HepG2 (cell line): ENCODE measurements around the gene TUBG1. TPM values are rescaled to one million over a fixed set of nuclear protein-coding genes. Genes with fewer than 3 reads are reported as not detected.

Experiments used
- CREB1 ChIP-seq, 2 experiments: fragments of 450-650 bp in 1 of 2; IDR thresholded peaks; 2 replicates each; pipeline ENCODE4 v1.6.1; 2016 to 2017; ENCODE audit warnings: control low read depth in 1 of 2, mild to moderate bottlenecking in 1 of 2, missing compliant biosample characterization in 1 of 2, missing genetic modification characterization in 1 of 2
- CREM ChIP-seq, 2 experiments: sonication (generic) in 1 of 2; formaldehyde crosslinking in 1 of 2; IDR thresholded peaks; 2 replicates each; pipeline versions ENCODE4 v1.4.0 to v1.6.1; 2016 to 2020; ENCODE audit warnings: antibody characterized with exemption in 1 of 2, mild to moderate bottlenecking in 1 of 2, missing genetic modification reagents in 1 of 2
- KAT8 ChIP-seq: IDR thresholded peaks from 2 replicates; pipeline ENCODE4 v1.6.1; 2016; ENCODE audit warnings: missing genetic modification reagents, missing compliant biosample characterization
- MEF2D ChIP-seq: sonication (generic); formaldehyde crosslinking; IDR thresholded peaks from 2 replicates; pipeline ENCODE4 v1.5.1; 2020; ENCODE audit warnings: mild to moderate bottlenecking, missing genetic modification reagents
- NR2F6 ChIP-seq, 2 experiments: IDR thresholded peaks; 2 replicates each; pipeline ENCODE4 v1.6.1; 2016; ENCODE audit warnings: antibody characterized with exemption in 1 of 2, mild to moderate bottlenecking in 1 of 2
- NR3C1 ChIP-seq: sonication (generic); formaldehyde crosslinking; IDR thresholded peaks from 2 replicates; pipeline ENCODE4 v1.4.0; 2020; ENCODE audit warnings: missing genetic modification reagents
- SMAD1 ChIP-seq: sonication (generic); formaldehyde crosslinking; IDR thresholded peaks from 2 replicates; pipeline ENCODE4 v1.4.0; 2020; ENCODE audit warnings: missing genetic modification reagents, low read depth, mild to moderate bottlenecking, borderline replicate concordance
- THRA ChIP-seq: sonication (generic); formaldehyde crosslinking; IDR thresholded peaks from 2 replicates; pipeline ENCODE4 v1.4.0; 2020; ENCODE audit warnings: missing genetic modification reagents, borderline replicate concordance
- ZFP36L2 ChIP-seq: sonication (generic); formaldehyde crosslinking; IDR thresholded peaks from 2 replicates; pipeline ENCODE4 v1.4.0; 2020; ENCODE audit warnings: missing genetic modification reagents
- ZNF136 ChIP-seq: sonication (generic); formaldehyde crosslinking; IDR thresholded peaks from 2 replicates; pipeline ENCODE4 v1.8.1; 2022; ENCODE audit warnings: low read depth, mild to moderate bottlenecking, moderate library complexity, missing genetic modification reagents
- polyA plus RNA-seq, 8 experiments: library from polyadenylated mRNA; depleted of rRNA in 3 of 8; stranded (reverse) in 7 of 8; unstranded in 1 of 8; fragments of >200 nt; fragmentation: Illumina TruSeq in 4 of 8; extraction: Trizol in 4 of 8; gene quantifications; 2 replicates each; pipeline versions ENCODE4 v1.2.1 to v1.2.3, GENCODE V29; 2011 to 2016; ENCODE audit warnings: low read depth in 4 of 8, missing spikeins in 1 of 8, mixed read lengths in 1 of 8; ENCODE audit not compliant: insufficient read depth in 1 of 8
- total RNA-seq, 5 experiments: library from RNA; depleted of rRNA; stranded (reverse); fragments of >200 nt; fragmentation: Illumina TruSeq; extraction: Trizol; gene quantifications; 2 replicates each; pipeline ENCODE4 v1.2.3, GENCODE V29; 2016; ENCODE audit warnings: low read depth in 1 of 5
- TF ChIP-seq, protein P1 (sequence below), 2 experiments: sonication (generic) in 1 of 2; formaldehyde crosslinking in 1 of 2; IDR thresholded peaks; 2 replicates each; pipeline versions ENCODE4 v1.4.0 to v1.6.1; 2018 to 2020; ENCODE audit warnings: missing genetic modification reagents in 2 of 2, borderline replicate concordance in 1 of 2, low read depth in 1 of 2, mild to moderate bottlenecking in 1 of 2, missing biosample characterization in 1 of 2
- TF ChIP-seq, protein P2 (sequence below): sonication (generic); formaldehyde crosslinking; IDR thresholded peaks from 2 replicates; pipeline ENCODE4 v1.4.0; 2020; ENCODE audit warnings: mild to moderate bottlenecking, missing genetic modification reagents
- TF ChIP-seq, protein P3 (sequence below): sonication (generic); formaldehyde crosslinking; IDR thresholded peaks from 2 replicates; pipeline ENCODE4 v1.5.0; 2020; ENCODE audit warnings: mild to moderate bottlenecking, missing genetic modification reagents

TUBG1 gene
- total and polyA plus RNA-seq, 2 of the 13 experiments (the other 11 are each of a cell fraction or from before 2014, with no cell fraction given) = 74.1 to 137 TPM

- TF ChIP-seq, protein P1, sequence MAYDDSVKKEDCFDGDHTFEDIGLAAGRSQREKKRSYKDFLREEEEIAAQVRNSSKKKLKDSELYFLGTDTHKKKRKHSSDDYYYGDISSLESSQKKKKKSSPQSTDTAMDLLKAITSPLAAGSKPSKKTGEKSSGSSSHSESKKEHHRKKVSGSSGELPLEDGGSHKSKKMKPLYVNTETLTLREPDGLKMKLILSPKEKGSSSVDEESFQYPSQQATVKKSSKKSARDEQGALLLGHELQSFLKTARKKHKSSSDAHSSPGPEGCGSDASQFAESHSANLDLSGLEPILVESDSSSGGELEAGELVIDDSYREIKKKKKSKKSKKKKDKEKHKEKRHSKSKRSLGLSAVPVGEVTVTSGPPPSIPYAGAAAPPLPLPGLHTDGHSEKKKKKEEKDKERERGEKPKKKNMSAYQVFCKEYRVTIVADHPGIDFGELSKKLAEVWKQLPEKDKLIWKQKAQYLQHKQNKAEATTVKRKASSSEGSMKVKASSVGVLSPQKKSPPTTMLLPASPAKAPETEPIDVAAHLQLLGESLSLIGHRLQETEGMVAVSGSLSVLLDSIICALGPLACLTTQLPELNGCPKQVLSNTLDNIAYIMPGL (CRISPR knock-in tag; IDR thresholded peaks at IDR 0.05; ENCODE audit: borderline replicate concordance in 1 of 2, low read depth in 1 of 2) = peak; percentile 88 to 91
- TF ChIP-seq, protein P2, sequence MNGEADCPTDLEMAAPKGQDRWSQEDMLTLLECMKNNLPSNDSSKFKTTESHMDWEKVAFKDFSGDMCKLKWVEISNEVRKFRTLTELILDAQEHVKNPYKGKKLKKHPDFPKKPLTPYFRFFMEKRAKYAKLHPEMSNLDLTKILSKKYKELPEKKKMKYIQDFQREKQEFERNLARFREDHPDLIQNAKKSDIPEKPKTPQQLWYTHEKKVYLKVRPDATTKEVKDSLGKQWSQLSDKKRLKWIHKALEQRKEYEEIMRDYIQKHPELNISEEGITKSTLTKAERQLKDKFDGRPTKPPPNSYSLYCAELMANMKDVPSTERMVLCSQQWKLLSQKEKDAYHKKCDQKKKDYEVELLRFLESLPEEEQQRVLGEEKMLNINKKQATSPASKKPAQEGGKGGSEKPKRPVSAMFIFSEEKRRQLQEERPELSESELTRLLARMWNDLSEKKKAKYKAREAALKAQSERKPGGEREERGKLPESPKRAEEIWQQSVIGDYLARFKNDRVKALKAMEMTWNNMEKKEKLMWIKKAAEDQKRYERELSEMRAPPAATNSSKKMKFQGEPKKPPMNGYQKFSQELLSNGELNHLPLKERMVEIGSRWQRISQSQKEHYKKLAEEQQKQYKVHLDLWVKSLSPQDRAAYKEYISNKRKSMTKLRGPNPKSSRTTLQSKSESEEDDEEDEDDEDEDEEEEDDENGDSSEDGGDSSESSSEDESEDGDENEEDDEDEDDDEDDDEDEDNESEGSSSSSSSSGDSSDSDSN (CRISPR knock-in tag) = peak; percentile 77; the same call in 1 of the 2 replicates
- TF ChIP-seq ZFP36L2 (CRISPR knock-in tag) = peak; percentile 93; the same call in 1 of the 2 replicates
- no peak; the same call in 1 of the 2 replicates for TF ChIP-seq ZNF136 (CRISPR knock-in tag)
- TF ChIP-seq THRA (CRISPR knock-in tag) = peak; percentile 39; the same call in 1 of the 2 replicates
- no peak; the same call in 1 of the 2 replicates for TF ChIP-seq MEF2D (CRISPR knock-in tag)
- TF ChIP-seq, protein P3, sequence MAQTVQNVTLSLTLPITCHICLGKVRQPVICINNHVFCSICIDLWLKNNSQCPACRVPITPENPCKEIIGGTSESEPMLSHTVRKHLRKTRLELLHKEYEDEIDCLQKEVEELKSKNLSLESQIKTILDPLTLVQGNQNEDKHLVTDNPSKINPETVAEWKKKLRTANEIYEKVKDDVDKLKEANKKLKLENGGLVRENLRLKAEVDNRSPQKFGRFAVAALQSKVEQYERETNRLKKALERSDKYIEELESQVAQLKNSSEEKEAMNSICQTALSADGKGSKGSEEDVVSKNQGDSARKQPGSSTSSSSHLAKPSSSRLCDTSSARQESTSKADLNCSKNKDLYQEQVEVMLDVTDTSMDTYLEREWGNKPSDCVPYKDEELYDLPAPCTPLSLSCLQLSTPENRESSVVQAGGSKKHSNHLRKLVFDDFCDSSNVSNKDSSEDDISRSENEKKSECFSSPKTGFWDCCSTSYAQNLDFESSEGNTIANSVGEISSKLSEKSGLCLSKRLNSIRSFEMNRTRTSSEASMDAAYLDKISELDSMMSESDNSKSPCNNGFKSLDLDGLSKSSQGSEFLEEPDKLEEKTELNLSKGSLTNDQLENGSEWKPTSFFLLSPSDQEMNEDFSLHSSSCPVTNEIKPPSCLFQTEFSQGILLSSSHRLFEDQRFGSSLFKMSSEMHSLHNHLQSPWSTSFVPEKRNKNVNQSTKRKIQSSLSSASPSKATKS = 0 out of 2 replicates have a peak, but pooled peaks have one; percentile 39
- no peak for TF ChIP-seq NR3C1 (CRISPR knock-in tag)
- peak; percentile 93 for TF ChIP-seq KAT8
- 0 out of 2 replicates have a peak, but pooled peaks have one; percentile 22 for TF ChIP-seq NR2F6 (IDR thresholded peaks at IDR 0.05)
- peak; percentile 89 for TF ChIP-seq NR2F6 (CRISPR knock-in tag; IDR thresholded peaks at IDR 0.05)
- TF ChIP-seq CREM (IDR thresholded peaks at IDR 0.05) = no peak
- TF ChIP-seq CREM (CRISPR knock-in tag; IDR thresholded peaks at IDR 0.05) = no peak
- TF ChIP-seq CREB1 (IDR thresholded peaks at IDR 0.05) = peak; percentile 64
- TF ChIP-seq CREB1 (CRISPR knock-in tag; IDR thresholded peaks at IDR 0.05) = no peak
- TF ChIP-seq SMAD1 (CRISPR knock-in tag) = no peak; the same call in 1 of the 2 replicates
Observed at GRCh38 chr17:42566883-42567573, 42.5 kb upstream of the TUBG1 start, which contains the start of gene MLX (continued).
